GM12891 (cell line): ENCODE results near the gene PCDHGB5.

ENCODE experiments used
- POLR2A ChIP-seq: IDR thresholded peaks from 2 replicates; pipeline ENCODE4 v1.6.1; 2011; ENCODE audit warnings: low read depth, low read length, control low read depth
- POLR2AphosphoS5 ChIP-seq: IDR thresholded peaks from 2 replicates; pipeline ENCODE4 v1.6.1; 2011; ENCODE audit warnings: low read depth, low read length, control low read depth
- TAF1 ChIP-seq: IDR thresholded peaks from 2 replicates; pipeline ENCODE4 v1.6.1; 2011; ENCODE audit warnings: low read depth, low read length, control low read depth

- no peak for TF ChIP-seq POLR2A
- TF ChIP-seq POLR2AphosphoS5 = no peak
- TF ChIP-seq TAF1 = no peak
Measured at GRCh38 chr5:141374627-141375026, 23.1 kb upstream of the PCDHGB5 start.
